Nephron (organoid): Measurements from ENCODE around the gene AGPAT1.

Experiments
- H3K27ac Mint-ChIP-seq, 3 experiments: 2 replicates each; pipeline ENCODE4 v1.8.0; 2020; ENCODE audit warnings: mixed read lengths in 3 of 3, mild to moderate bottlenecking in 2 of 3, moderate library complexity in 1 of 3
- H3K27me3 Mint-ChIP-seq: 2 replicates; pipeline ENCODE4 v1.8.0; 2021; ENCODE audit warnings: low read depth, mild to moderate bottlenecking, moderate library complexity, mixed read lengths
- H3K36me3 Mint-ChIP-seq: 2 replicates; pipeline ENCODE4 v1.8.0; 2020; ENCODE audit warnings: low read depth, mixed read lengths
- H3K4me1 Mint-ChIP-seq: 2 replicates; pipeline ENCODE4 v1.8.0; 2020; ENCODE audit warnings: mixed read lengths
- H3K4me3 Mint-ChIP-seq, 3 experiments: 2 replicates each; pipeline ENCODE4 v1.8.0; 2020; ENCODE audit warnings: mild to moderate bottlenecking in 3 of 3, mixed read lengths in 3 of 3, moderate library complexity in 2 of 3
- H3K9me3 Mint-ChIP-seq: 2 replicates; pipeline ENCODE4 v1.8.0; 2020; ENCODE audit warnings: mixed read lengths
- CTCF ChIP-seq, 3 experiments: fragments of 200-600 bp; sonication (generic); IDR thresholded peaks; one replicate each; pipeline ENCODE4 v1.5.0; 2021; ENCODE audit warnings: antibody characterized with exemption in 3 of 3; ENCODE audit not compliant: unreplicated experiment in 3 of 3

AGPAT1 gene

DNA sequence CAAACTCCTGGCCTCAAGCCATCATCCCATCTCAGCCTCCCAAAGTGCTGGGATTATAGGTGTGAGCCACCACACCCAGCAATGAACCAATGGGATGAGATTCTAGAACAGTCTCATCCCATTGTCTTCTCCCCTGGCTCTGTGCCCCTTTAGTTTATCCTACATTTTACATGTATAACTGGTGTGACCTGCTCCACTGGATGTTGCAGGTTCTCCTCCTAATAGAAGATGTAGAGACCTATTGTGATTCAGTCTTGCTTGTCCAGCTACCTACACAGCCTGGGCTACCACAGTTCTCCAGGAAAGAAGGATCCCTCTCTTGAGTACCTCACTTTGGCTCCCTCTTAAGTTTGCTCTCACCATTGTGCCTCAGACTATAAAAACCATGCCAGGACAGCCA lies 43.8 kb downstream of the AGPAT1 start:
- H3K4me3 Mint-ChIP-seq: peak overlapping the region; percentile 57 to 76 (median 68)
- H3K27me3 Mint-ChIP-seq: peaks cover 4% of the 10 kb centered on the region
- no peaks in the 10 kb centered on the region for H3K9me3 Mint-ChIP-seq
- no peaks in the 10 kb centered on the region for H3K36me3 Mint-ChIP-seq
- H3K27ac Mint-ChIP-seq: peak overlapping the region in 1 of 3 experiments; percentile 46
- peaks cover 27% of the 10 kb centered on the region for H3K4me1 Mint-ChIP-seq
- no peak for TF ChIP-seq CTCF (IDR thresholded peaks at IDR 0.05; ENCODE audit: unreplicated experiment in 3 of 3)

DNA sequence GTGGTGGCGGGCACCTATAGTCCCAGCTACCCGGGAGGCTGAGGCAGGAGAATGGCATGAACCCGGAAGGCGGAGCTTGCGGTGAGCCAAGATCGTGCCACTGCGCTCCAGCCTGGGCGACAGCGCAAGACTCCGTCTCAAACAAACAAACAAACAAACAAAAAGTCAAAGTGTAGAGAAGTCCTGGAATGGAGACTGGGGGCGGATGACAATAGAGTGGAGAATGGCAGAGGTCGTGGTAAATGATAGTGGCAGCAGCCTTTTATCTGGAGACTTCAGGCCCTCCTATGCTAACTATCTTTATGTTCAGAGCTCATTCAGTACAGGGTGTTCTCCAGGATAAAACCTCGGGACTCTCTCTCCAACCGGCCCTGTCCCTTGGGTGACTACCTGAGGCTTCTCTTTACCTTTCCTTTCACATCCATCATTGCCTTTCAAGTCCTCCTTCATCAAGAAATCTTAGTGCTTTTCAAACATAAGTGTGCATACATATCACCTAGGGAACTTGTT lies 44.4 kb downstream of the AGPAT1 start:
- Mint-ChIP-seq H3K9me3 (no peaks in the 10 kb centered on the region), H3K4me3 (peak overlapping the region; percentile 68 to 79 (median 71)), H3K27me3 (peaks cover 4% of the 10 kb centered on the region), H3K27ac (peak overlapping the region in 2 of 3 experiments; percentile 77 to 79), H3K36me3 (no peaks in the 10 kb centered on the region), H3K4me1 (peaks cover 33% of the 10 kb centered on the region)
- TF ChIP-seq CTCF (IDR thresholded peaks at IDR 0.05; ENCODE audit: unreplicated experiment in 3 of 3): no peak

- H3K9me3 Mint-ChIP-seq: no peaks in the 10 kb centered on the region
- TF ChIP-seq CTCF (IDR thresholded peaks at IDR 0.05; ENCODE audit: unreplicated experiment in 3 of 3): no peak
- peaks cover 40% of the 10 kb centered on the region for H3K4me1 Mint-ChIP-seq
- peak overlapping the region; percentile 88 to 100 (median 95) for H3K4me3 Mint-ChIP-seq
- H3K27me3 Mint-ChIP-seq: no peaks in the 10 kb centered on the region
- peak overlapping the region; percentile 94 to 99 (median 97) for H3K27ac Mint-ChIP-seq
- H3K36me3 Mint-ChIP-seq: peaks cover 7% of the 10 kb centered on the region
These were observed 46.4 kb downstream of the AGPAT1 start for GRCh38 chr6:32129297-32130088.

- Mint-ChIP-seq H3K4me1 (peaks cover 40% of the 10 kb centered on the region), H3K27ac (peak overlapping the region; percentile 95 to 100 (median 99)), H3K9me3 (no peaks in the 10 kb centered on the region), H3K36me3 (peaks cover 13% of the 10 kb centered on the region), H3K27me3 (no peaks in the 10 kb centered on the region), H3K4me3 (peak overlapping the region; percentile 97 to 100 (median 99))
- no peak for TF ChIP-seq CTCF (IDR thresholded peaks at IDR 0.05; ENCODE audit: unreplicated experiment in 3 of 3)
These were observed 47.1 kb downstream of the AGPAT1 start for GRCh38 chr6:32128751-32129296.

DNA sequence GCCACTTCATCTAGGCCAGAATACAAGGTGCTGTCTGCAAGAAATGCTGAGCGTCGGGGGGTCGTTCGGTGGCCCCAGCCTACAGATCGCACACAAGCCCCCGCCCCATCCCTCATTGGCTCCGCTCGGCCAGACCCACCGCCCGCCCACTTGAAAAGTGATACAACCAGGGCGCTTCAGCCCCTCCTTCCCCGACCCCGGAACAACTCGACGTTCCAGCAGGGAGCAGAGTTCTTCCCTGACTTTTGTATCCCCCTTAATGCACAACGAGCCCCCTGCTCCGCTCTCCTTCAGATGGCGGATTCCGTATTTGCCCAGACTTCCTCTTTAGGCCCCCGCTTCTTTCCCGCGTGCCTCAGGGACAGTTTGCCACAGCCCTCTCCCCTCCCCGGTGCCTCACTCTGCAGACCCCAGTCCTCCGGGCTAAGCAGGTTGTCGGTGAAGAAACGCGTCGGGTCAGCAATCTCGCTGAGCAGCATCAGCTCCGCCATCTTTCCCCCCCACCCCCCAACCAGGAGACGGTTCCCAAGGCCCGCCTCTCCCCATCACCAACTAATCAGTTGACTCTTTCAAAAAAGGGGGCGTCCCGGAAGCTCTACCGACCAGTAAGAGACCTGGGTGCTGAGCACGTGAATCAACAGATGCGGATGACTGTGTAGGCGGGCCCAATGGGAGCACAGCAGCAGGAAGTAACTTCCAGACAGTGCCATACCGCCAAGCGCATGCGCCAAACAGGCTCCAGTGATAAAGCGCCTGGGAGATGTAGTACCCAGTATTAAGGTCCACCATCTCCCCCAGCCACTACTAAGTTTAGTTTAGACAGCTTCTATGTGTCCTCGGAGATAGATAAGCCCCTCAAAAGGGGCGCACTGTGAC lies 47.9 kb downstream of the AGPAT1 start, which contains the start of gene ATF6B:
Gene ATF6B (minus strand): TSS at position 530 of the 876 bp plus-strand sequence. CDS start 39 bp downstream, at position 491.
- TF ChIP-seq CTCF (IDR thresholded peaks at IDR 0.05; ENCODE audit: unreplicated experiment in 3 of 3): no peak
- Mint-ChIP-seq H3K27ac (peak within 1 kb of the TSS; percentile 95 to 100 (median 99)), H3K4me1 (peaks cover 40% of the 10 kb centered on the region), H3K36me3 (peaks cover 19% of the 10 kb centered on the region), H3K4me3 (peak within 1 kb of the TSS; percentile 97 to 100 (median 99)), H3K9me3 (no peaks in the 10 kb centered on the region), H3K27me3 (no peaks in the 10 kb centered on the region)
